Cardiac muscle cell (in vitro differentiated cells and primary cell): Measurements from ENCODE around the gene AQP9. TPM values are rescaled to one million over a fixed set of nuclear protein-coding genes. Genes with fewer than 3 reads are reported as not detected.
"Not testable (repeated sequence)": the region's sequence is repeated elsewhere in the genome, so short reads cannot be mapped to it uniquely, and the experiment has no call there.

Experiments used
- DNase-seq, 2 donors: peaks; one replicate each; pipeline versions ENCODE4 v3.0.0 to v3.0.0-alpha.2; 2010 to 2017; ENCODE audit warnings: low read depth in 1 of 2, low spot score in 1 of 2
- H3K27ac ChIP-seq: fragments of 200-600 bp; sonication (generic); 2 replicates; pipeline ENCODE4 v1.5.1; 2016
- H3K27me3 ChIP-seq: fragments of 200-600 bp; sonication (generic); 2 replicates; pipeline ENCODE4 v1.6.0; 2016; ENCODE audit warnings: control low read depth
- H3K36me3 ChIP-seq: fragments of 200-600 bp; sonication (generic); 2 replicates; pipeline ENCODE4 v1.5.1; 2016; ENCODE audit warnings: control low read depth
- H3K4me1 ChIP-seq: fragments of 200-600 bp; sonication (generic); 2 replicates; pipeline ENCODE4 v1.8.1; 2017; ENCODE audit warnings: low read depth, mild to moderate bottlenecking, mixed run types
- H3K4me3 ChIP-seq: fragments of 200-600 bp; sonication (generic); 2 replicates; pipeline ENCODE4 v1.5.1; 2016; ENCODE audit warnings: mild to moderate bottlenecking
- H3K9me3 ChIP-seq: fragments of 200-600 bp; sonication (generic); 2 replicates; pipeline ENCODE4 v1.5.1; 2017; ENCODE audit warnings: low read depth, mild to moderate bottlenecking, control low read depth
- polyA plus RNA-seq: library from polyadenylated mRNA; unstranded; fragments of >200 nt; fragmentation: Nextera tagmentation; extraction: Ambion mirVana; gene quantifications from 2 replicates; pipeline ENCODE4 v1.2.1, GENCODE V29; 2016
- total RNA-seq: library from RNA; depleted of rRNA; stranded (reverse); fragments of >200 nt; gene quantifications from 2 replicates; pipeline ENCODE4 v1.2.3, GENCODE V29; 2016
- TF ChIP-seq, protein P1 (sequence below): IDR thresholded peaks from 2 replicates; pipeline ENCODE4 v1.5.1; 2012; ENCODE audit warnings: low read depth, mild to moderate bottlenecking, low read length

AQP9 gene
- total and polyA plus RNA-seq, 2 experiments from 2014 or later: not detected

DNA sequence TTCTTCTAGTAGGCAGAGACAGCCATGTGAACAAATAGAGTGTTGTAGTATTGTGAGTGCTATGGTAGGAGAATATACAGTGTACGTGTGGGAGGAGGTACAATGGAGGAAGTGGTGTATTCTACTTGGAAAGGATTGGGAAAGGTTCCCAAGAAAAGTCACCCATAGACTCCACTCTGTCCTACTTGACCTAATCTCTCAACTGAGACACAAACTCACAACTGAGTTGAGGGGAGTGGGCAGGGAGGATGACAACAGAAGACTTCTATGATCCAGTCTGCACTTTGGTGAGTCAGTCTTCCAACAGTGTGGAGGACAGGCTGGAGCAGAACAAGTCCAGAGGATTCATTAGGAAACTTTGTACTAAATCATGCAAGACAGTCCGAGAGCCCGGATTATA is 28.8 kb upstream of the AQP9 start:
- Histone ChIP-seq H3K27me3 (no peaks in the 10 kb centered on the region), H3K4me3 (no peak overlapping the region), H3K36me3 (no peaks in the 10 kb centered on the region), H3K9me3 (no peaks in the 10 kb centered on the region), H3K27ac (no peak overlapping the region), H3K4me1 (no peaks in the 10 kb centered on the region)
- no peak for DNase-seq
- TF ChIP-seq, protein P1, sequence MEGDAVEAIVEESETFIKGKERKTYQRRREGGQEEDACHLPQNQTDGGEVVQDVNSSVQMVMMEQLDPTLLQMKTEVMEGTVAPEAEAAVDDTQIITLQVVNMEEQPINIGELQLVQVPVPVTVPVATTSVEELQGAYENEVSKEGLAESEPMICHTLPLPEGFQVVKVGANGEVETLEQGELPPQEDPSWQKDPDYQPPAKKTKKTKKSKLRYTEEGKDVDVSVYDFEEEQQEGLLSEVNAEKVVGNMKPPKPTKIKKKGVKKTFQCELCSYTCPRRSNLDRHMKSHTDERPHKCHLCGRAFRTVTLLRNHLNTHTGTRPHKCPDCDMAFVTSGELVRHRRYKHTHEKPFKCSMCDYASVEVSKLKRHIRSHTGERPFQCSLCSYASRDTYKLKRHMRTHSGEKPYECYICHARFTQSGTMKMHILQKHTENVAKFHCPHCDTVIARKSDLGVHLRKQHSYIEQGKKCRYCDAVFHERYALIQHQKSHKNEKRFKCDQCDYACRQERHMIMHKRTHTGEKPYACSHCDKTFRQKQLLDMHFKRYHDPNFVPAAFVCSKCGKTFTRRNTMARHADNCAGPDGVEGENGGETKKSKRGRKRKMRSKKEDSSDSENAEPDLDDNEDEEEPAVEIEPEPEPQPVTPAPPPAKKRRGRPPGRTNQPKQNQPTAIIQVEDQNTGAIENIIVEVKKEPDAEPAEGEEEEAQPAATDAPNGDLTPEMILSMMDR: no peak

DNA sequence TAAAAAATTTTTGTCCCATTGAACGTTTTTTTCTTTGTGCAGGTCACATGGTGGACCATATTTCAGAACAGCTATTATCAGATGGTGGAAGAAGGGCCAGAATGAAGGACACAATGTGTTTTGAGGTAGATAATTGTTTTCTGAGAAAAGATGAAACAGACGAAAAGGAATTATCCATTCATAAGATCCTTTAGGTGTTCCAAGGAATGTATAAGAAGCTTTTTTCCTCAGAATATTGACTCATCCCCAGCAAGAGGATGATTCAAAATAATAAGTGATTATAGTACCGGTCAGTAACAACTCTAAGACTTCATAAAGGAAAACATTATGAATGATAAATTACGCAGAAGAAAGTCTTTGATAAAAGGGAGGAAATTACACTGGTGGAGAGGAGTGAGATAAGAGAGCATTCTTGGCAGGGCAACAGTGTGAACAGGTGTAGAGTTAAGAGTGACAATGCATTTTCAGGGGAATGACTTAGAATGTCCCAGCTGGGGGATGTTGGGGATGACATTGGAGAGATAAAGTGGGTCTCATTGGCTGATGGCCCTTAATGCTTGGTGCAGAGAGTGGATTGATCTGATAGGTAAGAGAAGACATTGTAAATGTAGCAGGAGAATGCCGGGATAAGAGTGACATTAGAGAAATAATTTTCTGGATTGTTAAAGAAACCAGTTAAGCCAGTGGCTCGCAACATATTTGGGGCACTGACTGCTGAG is 27.0 kb upstream of the AQP9 start:
- H3K36me3 ChIP-seq: no peaks in the 10 kb centered on the region
- no peaks in the 10 kb centered on the region for H3K27me3 ChIP-seq
- H3K4me3 ChIP-seq: no peak overlapping the region
- TF ChIP-seq, protein P1: no peak
- no peaks in the 10 kb centered on the region for H3K4me1 ChIP-seq
- no peak for DNase-seq
- no peaks in the 10 kb centered on the region for H3K9me3 ChIP-seq
- H3K27ac ChIP-seq: no peak overlapping the region

GRCh38 chr15:58111718-58112104 is 26.5 kb upstream of the AQP9 start:
- TF ChIP-seq, protein P1: no peak

GRCh38 chr15:58113358-58113757 is 24.8 kb upstream of the AQP9 start:
- H3K27me3 ChIP-seq: not testable (repeated sequence)

More at GRCh38 chr15:58111718-58112104, 26.5 kb upstream of the AQP9 start:
- Histone ChIP-seq H3K27ac (no peak overlapping the region), H3K4me1 (no peaks in the 10 kb centered on the region), H3K27me3 (no peaks in the 10 kb centered on the region), H3K4me3 (no peak overlapping the region), H3K9me3 (no peaks in the 10 kb centered on the region), H3K36me3 (no peaks in the 10 kb centered on the region)
- DNase-seq: no peak

DNA sequence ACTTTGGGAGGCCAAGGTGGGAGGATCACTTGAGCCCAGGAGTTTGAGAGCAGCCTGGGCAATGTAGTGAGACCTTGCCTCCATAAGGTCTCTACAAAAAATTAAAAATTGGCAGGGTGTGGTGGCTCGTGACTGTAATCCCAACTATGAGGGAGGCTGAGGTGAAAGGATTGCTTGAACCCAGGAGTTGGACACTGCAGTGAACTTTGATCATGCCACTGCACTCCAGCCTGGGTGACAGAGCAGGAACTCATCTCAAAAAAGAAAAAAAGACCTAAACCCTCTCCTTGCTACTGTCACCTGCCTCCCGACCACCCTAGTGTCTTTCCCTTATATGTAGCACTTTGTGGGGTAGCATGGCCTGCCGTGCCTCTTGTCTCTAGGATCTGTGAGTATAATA is 23.8 kb upstream of the AQP9 start:
- Histone ChIP-seq H3K4me1 (no peaks in the 10 kb centered on the region), H3K36me3 (no peaks in the 10 kb centered on the region), H3K4me3 (no peak overlapping the region), H3K27ac (no peak overlapping the region), H3K27me3 (no peaks in the 10 kb centered on the region), H3K9me3 (no peaks in the 10 kb centered on the region)
- TF ChIP-seq, protein P1: no peak
- no peak for DNase-seq

More at GRCh38 chr15:58113358-58113757, 24.8 kb upstream of the AQP9 start:
- not testable (repeated sequence) for H3K27ac ChIP-seq, H3K4me1 ChIP-seq, H3K4me3 ChIP-seq, H3K36me3 ChIP-seq, H3K9me3 ChIP-seq
- DNase-seq: peak in 1 of 2 donors; percentile 13

DNA sequence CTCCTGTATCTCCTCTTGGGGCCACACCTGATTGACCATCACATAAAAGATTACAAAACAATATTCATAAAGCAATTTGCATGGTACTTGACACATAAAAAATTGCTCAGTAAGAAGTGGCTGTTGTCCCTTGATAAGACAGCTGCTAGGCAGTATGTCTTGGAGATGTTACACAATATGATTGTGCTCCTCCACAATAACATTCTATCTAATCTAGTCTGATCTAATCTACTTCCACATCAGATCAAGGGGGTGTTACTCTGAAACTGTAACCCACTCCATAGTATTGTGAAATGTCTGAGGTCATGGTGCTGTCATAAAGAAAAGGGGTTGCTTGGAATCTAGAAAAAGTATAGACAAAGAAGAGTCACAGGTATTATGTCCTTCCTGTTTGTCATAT is 23.4 kb upstream of the AQP9 start:
- TF ChIP-seq, protein P1: no peak
- Histone ChIP-seq H3K4me1 (no peaks in the 10 kb centered on the region), H3K27me3 (no peaks in the 10 kb centered on the region), H3K4me3 (no peak overlapping the region), H3K36me3 (no peaks in the 10 kb centered on the region), H3K9me3 (no peaks in the 10 kb centered on the region), H3K27ac (no peak overlapping the region)
- no peak for DNase-seq
